Activated CD4-positive, alpha-beta T cell treated with anti-CD3 and anti-CD28 coated beads, Interleukin-2, amount 50 U/mL, for 4 hours (primary cell): ENCODE results near the gene LRRC7.
"Not testable (repeated sequence)": the region's sequence is repeated elsewhere in the genome, so short reads cannot be mapped to it uniquely, and the experiment has no call there.

ENCODE experiments used
- DNase-seq, 2 experiments: peaks; one replicate each; pipeline ENCODE4 v3.0.0-alpha.2; 2020

LRRC7 gene

GRCh38 chr1:69987881-69988280 lies 420.2 kb downstream of the LRRC7 start:
- DNase-seq = no peak

- DNase-seq = no peak
These were observed 423.9 kb downstream of the LRRC7 start for GRCh38 chr1:69991644-69992043.

DNA sequence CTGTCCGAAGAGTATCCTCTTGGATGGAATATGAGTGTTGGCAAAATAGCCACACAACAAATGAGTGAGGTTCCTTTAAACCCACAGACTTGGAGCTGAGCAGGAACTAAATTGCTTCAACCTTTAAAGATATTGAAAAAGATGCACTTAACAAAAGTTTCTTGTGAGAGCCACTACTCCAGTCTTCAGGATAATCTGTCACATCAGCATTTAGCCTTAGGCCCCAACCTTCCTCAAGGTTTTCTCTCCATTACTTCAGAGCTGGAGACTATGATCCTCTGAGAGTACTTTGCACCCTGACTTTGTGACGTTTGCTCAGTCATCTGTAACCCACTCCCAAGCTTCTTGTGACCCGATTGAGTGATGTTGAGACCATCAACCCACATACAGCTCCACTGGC lies 424.9 kb downstream of the LRRC7 start:
- no peak for DNase-seq

DNA sequence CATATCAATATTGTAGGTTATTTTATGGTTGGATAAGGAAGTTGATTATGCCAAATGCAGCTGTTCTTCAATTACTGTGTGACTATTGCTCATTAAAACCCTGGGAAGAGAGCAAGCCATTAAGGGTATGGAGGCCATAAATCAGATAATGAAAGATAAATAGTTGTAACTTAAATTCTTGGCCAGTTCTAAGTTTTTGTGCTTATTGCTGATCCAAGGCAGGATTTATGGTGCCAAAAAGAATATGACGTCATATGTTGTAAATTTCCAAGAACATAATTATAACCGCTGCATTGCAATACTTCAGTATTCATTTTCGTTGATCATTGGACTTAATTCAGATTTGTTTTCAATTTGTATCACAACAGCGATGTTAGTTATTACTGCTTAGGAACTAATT lies 426.1 kb downstream of the LRRC7 start:
- no peak for DNase-seq

DNA sequence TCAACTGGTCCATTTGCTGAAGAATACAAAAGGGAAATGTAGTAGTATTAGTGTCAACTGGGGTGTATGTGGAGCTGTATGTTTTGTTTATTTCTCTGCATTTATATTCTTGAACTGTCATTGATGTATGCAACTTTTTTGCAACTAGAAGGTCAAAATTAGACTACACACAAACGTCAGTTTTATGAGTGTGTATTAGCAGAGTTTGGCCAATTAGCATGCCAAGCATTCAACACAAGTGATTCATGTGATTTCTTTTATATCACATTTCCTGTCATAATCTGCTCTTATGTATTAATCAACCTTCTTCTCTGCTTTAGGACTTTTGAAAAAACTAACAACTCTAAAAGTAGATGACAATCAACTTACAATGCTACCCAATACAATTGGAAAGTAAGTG lies 426.5 kb downstream of the LRRC7 start:
- no peak for DNase-seq

GRCh38 chr1:69998847-69999246 lies 431.1 kb downstream of the LRRC7 start:
- no peak for DNase-seq

GRCh38 chr1:70003211-70003908 lies 435.6 kb downstream of the LRRC7 start:
- DNase-seq = no peak

DNA sequence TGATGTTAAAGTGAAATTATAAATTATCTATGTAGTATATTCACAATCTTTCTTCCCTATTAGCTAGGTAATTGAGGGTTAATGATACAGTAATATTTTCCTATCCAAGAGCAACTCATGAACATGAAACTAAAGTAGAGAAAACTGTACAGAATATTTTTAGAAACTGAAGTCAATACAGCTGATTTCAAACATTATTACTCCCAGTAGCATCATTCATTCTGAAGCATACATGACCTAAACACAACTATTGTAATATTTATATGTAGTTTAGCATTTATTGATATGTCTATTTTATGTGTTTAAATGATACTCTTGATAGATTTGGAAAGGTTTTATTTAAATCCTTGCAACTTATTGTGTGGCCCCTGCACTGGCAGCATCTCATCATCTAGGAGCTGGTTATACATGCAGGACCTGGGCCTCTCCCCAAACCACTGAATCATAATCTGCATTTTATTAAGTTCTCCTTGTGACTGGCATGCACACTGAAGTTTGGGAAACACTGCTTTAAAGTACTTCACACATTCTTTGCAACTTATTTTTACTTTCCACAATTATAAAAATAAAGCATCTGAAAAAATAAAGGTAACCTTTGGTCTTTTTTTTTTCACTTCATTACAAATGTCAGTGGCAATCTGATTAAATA lies 437.8 kb downstream of the LRRC7 start:
- DNase-seq = no peak

DNA sequence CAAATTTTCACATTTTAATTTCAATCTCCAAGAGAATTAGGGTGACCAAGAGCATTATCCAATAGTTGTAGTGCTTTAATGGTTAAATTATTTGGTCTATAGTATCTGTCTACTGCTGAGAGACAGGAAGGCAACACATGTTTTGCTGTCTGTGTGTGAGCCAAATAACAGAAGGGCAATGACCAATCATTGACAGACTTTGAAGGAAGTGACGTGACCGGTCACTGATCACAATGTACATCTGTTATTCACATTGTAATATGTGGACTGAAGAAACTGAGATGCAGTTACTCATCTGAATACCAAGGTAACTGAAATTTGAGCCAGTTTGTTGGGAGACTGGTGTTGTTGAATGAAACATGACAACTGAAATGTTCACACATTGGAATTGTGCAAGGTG lies 440.9 kb downstream of the LRRC7 start:
- no peak for DNase-seq

DNA sequence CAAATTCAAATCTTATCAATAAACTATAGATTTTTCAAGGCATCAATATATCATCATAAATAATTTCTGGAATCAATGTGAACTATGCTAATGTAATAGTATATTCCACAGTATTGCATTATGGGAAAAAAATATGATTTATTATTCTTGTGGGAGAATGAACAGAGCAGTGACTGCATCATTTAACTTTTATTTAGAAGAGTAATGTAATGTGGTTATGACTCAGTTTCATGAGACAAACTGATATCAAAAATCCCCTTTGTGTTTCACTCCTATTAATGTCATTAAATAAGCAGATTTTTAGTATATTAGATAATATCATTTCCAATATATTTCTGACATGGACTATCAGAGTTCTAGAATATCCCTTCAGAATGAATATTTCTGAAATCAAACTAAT lies 450.0 kb downstream of the LRRC7 start:
- no peak for DNase-seq

- no peak for DNase-seq
These were observed 456.6 kb downstream of the LRRC7 start for GRCh38 chr1:70024272-70024671.

DNA sequence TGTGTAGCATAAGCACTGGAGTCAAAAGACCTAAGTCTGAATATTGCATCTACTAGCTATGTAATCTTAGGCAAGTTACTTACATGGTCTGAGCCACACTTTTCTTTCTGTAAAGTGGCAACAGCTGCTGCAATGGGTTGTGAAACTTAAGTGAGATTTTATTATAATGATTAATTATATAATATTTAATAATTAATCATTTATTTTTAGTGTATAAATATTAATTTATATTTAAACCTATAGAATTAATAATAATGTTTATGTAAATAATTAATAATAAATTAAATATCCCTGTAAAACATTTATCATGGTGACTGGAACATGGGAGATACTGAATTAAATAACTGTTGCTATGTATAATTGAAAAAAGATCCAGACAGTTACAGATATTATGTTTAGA lies 457.3 kb downstream of the LRRC7 start:
- no peak for DNase-seq

GRCh38 chr1:70025846-70026245 lies 458.1 kb downstream of the LRRC7 start:
- no peak for DNase-seq

DNA sequence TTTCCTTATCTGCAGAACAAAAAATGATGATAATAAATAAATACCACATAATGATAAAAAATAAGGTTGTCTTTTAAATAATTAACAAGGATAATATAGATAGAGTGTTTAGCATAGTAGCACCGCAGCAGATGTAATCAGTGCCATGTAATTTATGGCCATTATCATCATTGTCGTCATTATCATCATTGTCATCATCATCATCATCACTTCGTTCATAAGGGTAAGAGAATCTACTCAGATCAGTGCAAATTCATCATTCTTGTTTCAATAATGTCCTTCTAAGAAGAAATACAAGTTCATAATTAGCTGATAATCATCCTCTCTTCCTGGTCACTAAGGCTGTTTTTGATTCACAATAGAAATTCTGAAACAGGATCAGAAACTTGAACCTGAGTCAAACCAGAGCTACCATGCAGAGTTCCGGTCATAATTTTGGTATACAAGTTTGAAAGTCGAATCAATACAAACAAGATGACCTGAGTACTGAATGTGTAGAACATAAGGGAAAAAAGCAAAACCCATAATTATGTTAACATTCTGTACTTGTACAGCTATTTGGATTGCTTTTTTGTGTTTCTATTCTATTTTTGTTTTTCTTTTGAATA lies 465.6 kb downstream of the LRRC7 start:
- DNase-seq = no peak

- DNase-seq = no peak
These were observed 466.2 kb downstream of the LRRC7 start for GRCh38 chr1:70033936-70034335.

- DNase-seq = no peak
These were observed 466.7 kb downstream of the LRRC7 start for GRCh38 chr1:70034403-70034802.

DNA sequence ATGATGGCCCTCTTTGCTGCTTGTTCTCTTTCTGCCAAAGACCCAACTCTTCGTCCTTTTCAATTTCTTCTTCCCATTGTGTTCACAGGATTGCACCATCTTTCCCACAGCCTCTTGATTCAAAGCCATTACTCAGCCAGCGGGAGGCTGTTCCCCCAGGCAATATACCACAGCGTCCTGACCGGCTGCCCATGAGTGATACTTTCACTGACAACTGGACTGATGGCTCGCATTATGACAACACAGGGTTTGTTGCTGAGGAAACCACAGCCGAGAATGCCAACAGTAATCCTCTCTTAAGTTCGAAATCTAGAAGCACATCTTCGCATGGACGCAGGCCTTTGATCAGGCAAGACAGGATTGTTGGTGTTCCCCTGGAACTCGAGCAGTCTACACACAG lies 470.3 kb downstream of the LRRC7 start:
- no peak for DNase-seq

GRCh38 chr1:70039485-70039884 lies 471.8 kb downstream of the LRRC7 start:
- DNase-seq = no peak

- DNase-seq = no peak
These were observed 473.8 kb downstream of the LRRC7 start for GRCh38 chr1:70041317-70042045.

DNA sequence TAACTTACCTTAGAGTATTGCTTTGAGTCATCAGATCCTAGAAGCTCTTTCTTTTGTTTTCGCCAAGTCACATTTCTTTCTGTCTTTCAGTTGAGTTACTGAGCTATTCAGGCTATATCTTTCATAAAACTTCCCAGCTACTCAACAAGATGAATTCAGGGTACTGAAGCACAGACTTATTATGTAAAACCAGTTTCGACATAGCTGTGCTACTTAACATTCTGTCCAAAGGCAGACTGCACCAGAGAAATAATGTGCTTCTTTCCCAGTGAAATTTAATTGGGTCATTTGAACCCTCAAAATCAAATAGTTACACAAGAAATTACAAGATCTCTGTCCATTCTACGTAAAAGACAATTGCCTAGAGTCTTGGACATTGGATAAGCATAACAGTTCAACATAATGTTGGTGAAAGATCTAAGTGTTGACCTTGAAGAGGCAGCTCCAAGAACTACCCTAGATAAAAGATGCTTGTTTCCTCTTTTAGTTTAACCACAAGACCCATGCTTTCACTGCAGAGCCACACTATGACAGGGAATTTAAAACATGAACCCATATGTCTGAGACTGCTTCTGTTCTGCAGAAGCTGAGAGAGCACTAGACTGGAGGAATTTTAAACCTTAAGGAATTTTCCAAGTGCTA lies 474.5 kb downstream of the LRRC7 start:
- DNase-seq = no peak

DNA sequence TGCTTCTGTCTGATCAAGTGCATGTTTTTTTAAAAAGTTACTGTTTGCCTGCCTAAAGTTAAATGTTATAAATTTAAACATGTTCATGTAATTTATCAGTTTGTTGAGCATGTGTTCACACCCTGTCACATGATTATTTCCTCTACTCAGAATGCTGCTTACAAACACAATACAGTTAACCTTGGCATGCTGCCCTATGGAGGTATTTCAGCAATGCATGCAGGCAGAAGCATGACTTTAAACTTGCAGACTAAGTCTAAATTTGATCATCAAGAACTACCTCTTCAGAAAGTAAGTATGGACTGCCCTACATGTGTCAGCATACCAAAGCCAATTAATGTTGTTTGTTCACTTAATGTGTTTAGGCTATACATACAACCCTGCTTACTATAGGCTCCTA lies 476.1 kb downstream of the LRRC7 start:
- DNase-seq = no peak

- no peak for DNase-seq
These were observed 477.1 kb downstream of the LRRC7 start for GRCh38 chr1:70044832-70045231.

DNA sequence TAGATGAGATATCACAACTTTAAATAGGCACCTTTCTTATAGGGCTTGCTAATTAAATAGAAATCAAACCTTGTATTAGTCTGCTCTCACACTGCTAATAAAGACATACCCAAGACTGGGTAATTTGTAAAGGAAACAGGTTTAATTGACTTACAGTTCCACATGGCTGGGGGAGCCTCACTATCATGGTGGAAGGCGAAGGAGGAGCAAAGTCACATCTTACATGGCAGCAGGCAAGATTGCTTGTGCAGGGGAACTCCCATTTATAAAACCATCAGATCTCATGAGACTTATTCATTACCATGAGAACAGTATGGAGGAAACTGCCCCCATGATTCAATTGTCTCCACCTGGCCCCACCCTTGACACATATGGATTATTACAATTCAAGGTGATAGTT lies 477.9 kb downstream of the LRRC7 start:
- not testable (repeated sequence) for DNase-seq
